Liver (tissue), 9 donors: ENCODE data around the gene SH3BP2. TPM values are rescaled to one million over a fixed set of nuclear protein-coding genes. Genes with fewer than 3 reads are reported as not detected.

Experiments
- DNase-seq: peaks from one replicate; pipeline ENCODE4 v3.0.0-alpha.2; 2017; ENCODE audit warnings: low spot score
- H3K27ac ChIP-seq, 2 donors: one replicate each; pipeline ENCODE4 v1.7.0; 2013; ENCODE audit warnings: inconsistent platforms in 2 of 2, low read length in 2 of 2, control low read depth in 1 of 2, low read depth in 1 of 2, mild to moderate bottlenecking in 1 of 2
- H3K27me3 ChIP-seq, 4 donors: one replicate each; pipeline versions ENCODE4 v1.6.1 to v1.7.0; 2013; ENCODE audit warnings: low read length in 3 of 4, inconsistent platforms in 1 of 4, mild to moderate bottlenecking in 1 of 4, moderate library complexity in 1 of 4; ENCODE audit not compliant: control insufficient read depth in 4 of 4, insufficient read depth in 4 of 4
- H3K36me3 ChIP-seq, 4 donors: one replicate each; pipeline versions ENCODE4 v1.6.1 to v1.7.0; 2013; ENCODE audit warnings: low read length in 3 of 4, mild to moderate bottlenecking in 3 of 4, low read depth in 1 of 4, moderate library complexity in 1 of 4; ENCODE audit not compliant: control insufficient read depth in 4 of 4, insufficient read depth in 3 of 4
- H3K4me1 ChIP-seq, 4 donors: one replicate each; pipeline versions ENCODE4 v1.6.1 to v1.7.0; 2013; ENCODE audit warnings: low read length in 3 of 4, mild to moderate bottlenecking in 3 of 4, moderate library complexity in 1 of 4; ENCODE audit not compliant: control insufficient read depth in 4 of 4, insufficient read depth in 4 of 4
- H3K4me3 ChIP-seq, 3 donors: one replicate each; pipeline versions ENCODE4 v1.6.1 to v1.7.0; 2013; ENCODE audit warnings: low read length in 3 of 3, control low read depth in 1 of 3, low read depth in 1 of 3, mild to moderate bottlenecking in 1 of 3
- H3K9ac ChIP-seq, 2 donors: one replicate each; pipeline ENCODE4 v1.7.0; 2013; ENCODE audit warnings: low read length in 2 of 2, mild to moderate bottlenecking in 2 of 2, moderate library complexity in 2 of 2, control low read depth in 1 of 2, low read depth in 1 of 2
- H3K9me3 ChIP-seq, 4 donors: one replicate each; pipeline versions ENCODE4 v1.6.1 to v1.7.0; 2013; ENCODE audit warnings: low read length in 3 of 4; ENCODE audit not compliant: control insufficient read depth in 4 of 4
- EGR1 ChIP-seq, 2 donors: IDR thresholded peaks; 2 replicates each; pipeline ENCODE4 v1.6.1; 2016 to 2018; ENCODE audit warnings: antibody characterized with exemption in 2 of 2, low read depth in 2 of 2
- FOXA1 ChIP-seq: IDR thresholded peaks from 2 replicates; pipeline ENCODE4 v1.6.1; 2016; ENCODE audit warnings: antibody characterized with exemption
- FOXA2 ChIP-seq: IDR thresholded peaks from 2 replicates; pipeline ENCODE4 v1.6.1; 2016; ENCODE audit warnings: antibody characterized with exemption
- GABPA ChIP-seq, 2 donors: IDR thresholded peaks in 1 of 2; conservative IDR thresholded peaks in 1 of 2; 2 replicates each; pipeline ENCODE4 v1.6.1; 2016; ENCODE audit warnings: antibody characterized with exemption in 2 of 2, mild to moderate bottlenecking in 1 of 2, moderate library complexity in 1 of 2
- HNF4A ChIP-seq, 2 donors: conservative IDR thresholded peaks; 2 replicates each; pipeline ENCODE4 v1.6.1; 2016; ENCODE audit warnings: antibody characterized with exemption in 2 of 2, mild to moderate bottlenecking in 2 of 2
- HNF4G ChIP-seq: IDR thresholded peaks from 2 replicates; pipeline ENCODE4 v1.6.1; 2016; ENCODE audit warnings: antibody characterized with exemption
- JUND ChIP-seq, 2 donors: IDR thresholded peaks; 2 replicates each; pipeline ENCODE4 v1.6.1; 2016; ENCODE audit warnings: antibody characterized with exemption in 2 of 2
- NR2F2 ChIP-seq: IDR thresholded peaks from 2 replicates; pipeline ENCODE4 v1.6.1; 2016; ENCODE audit warnings: antibody characterized with exemption
- RAD21 ChIP-seq, 2 donors: IDR thresholded peaks; 2 replicates each; pipeline ENCODE4 v1.6.1; 2016; ENCODE audit warnings: antibody characterized with exemption in 2 of 2, mild to moderate bottlenecking in 2 of 2
- RXRA ChIP-seq, 2 donors: IDR thresholded peaks; 2 replicates each; pipeline ENCODE4 v1.6.1; 2017 to 2018; ENCODE audit warnings: antibody characterized with exemption in 2 of 2, mild to moderate bottlenecking in 1 of 2
- SP1 ChIP-seq: IDR thresholded peaks from 2 replicates; pipeline ENCODE4 v1.6.1; 2018; ENCODE audit warnings: antibody characterized with exemption, mild to moderate bottlenecking
- TAF1 ChIP-seq: conservative IDR thresholded peaks from 2 replicates; pipeline ENCODE4 v1.6.1; 2016; ENCODE audit warnings: antibody characterized with exemption, mild to moderate bottlenecking
- WGBS: extraction: QIAGEN DNeasy Blood & Tissue Kit; methylation state at CpG from one replicate; pipeline ENCODE4 v1.1.7; 2013; 5-methylcytosine and 5-hydroxymethylcytosine counted together
- polyA plus RNA-seq, 2 donors: library from polyadenylated mRNA; stranded (reverse) in 1 of 2; unstranded in 1 of 2; fragments of 200-250 nt in 1 of 2; fragments of >200 nt in 1 of 2; fragmentation: Nextera tagmentation in 1 of 2; extraction: Ambion mirVana in 1 of 2; gene quantifications; one replicate each; pipeline versions ENCODE4 v1.2.1 to v1.2.3, GENCODE V29; 2013 to 2015
- total RNA-seq, 2 donors: library from RNA; depleted of rRNA; stranded (reverse); fragments of >200 nt; gene quantifications; one replicate each; pipeline ENCODE4 v1.2.3, GENCODE V29; 2014
- TF ChIP-seq, protein P1 (sequence below): IDR thresholded peaks from 2 replicates; pipeline ENCODE4 v1.6.1; 2016; ENCODE audit warnings: antibody characterized with exemption, mild to moderate bottlenecking
- TF ChIP-seq, protein P2 (sequence below): IDR thresholded peaks from 2 replicates; pipeline ENCODE4 v1.6.1; 2016; ENCODE audit warnings: antibody characterized with exemption
- TF ChIP-seq, protein P3 (sequence below): fragments of 150-350 bp; IDR thresholded peaks from 2 replicates; pipeline ENCODE4 v1.5.1; 2017; ENCODE audit warnings: improper control_type of control experiment, low read depth, low read length; ENCODE audit not compliant: missing input control
- TF ChIP-seq, protein P4 (sequence below): IDR thresholded peaks from 2 replicates; pipeline ENCODE4 v1.6.1; 2016; ENCODE audit warnings: antibody characterized with exemption
- donor health status: healthy.
- donor health status: healthy.
- donor health status: healthy.
- donor health status: healthy.
- donor health status: healthy.

Gene SH3BP2
- total and polyA plus RNA-seq, 4 donors: 17.9 to 80.2 (median 38.5) TPM

- no peak overlapping the region for H3K4me3 ChIP-seq
Measured at GRCh38 chr4:2792396-2792710, 532 bp upstream of the SH3BP2 start.

GRCh38 chr4:2793586-2794485 is 951 bp downstream of the SH3BP2 start:
- whole genome bisulfite sequencing: 5% methylated on average over 34 of the region's 34 CpGs
- Histone ChIP-seq H3K27me3 (no peaks in the 10 kb centered on the region), H3K36me3 (no peaks in the 10 kb centered on the region), H3K4me3 (peak overlapping the region; percentile 75 to 80 (median 79)), H3K9ac (peak overlapping the region; percentile 36 to 88), H3K4me1 (peaks cover 55 to 86% (median 77%) of the 10 kb centered on the region in 4 donors), H3K27ac (peak overlapping the region; percentile 90 to 96), H3K9me3 (no peaks in the 10 kb centered on the region)
- peak; percentile 67 for DNase-seq
- TF ChIP-seq FOXA1: no peak
- TF ChIP-seq, protein P1, sequence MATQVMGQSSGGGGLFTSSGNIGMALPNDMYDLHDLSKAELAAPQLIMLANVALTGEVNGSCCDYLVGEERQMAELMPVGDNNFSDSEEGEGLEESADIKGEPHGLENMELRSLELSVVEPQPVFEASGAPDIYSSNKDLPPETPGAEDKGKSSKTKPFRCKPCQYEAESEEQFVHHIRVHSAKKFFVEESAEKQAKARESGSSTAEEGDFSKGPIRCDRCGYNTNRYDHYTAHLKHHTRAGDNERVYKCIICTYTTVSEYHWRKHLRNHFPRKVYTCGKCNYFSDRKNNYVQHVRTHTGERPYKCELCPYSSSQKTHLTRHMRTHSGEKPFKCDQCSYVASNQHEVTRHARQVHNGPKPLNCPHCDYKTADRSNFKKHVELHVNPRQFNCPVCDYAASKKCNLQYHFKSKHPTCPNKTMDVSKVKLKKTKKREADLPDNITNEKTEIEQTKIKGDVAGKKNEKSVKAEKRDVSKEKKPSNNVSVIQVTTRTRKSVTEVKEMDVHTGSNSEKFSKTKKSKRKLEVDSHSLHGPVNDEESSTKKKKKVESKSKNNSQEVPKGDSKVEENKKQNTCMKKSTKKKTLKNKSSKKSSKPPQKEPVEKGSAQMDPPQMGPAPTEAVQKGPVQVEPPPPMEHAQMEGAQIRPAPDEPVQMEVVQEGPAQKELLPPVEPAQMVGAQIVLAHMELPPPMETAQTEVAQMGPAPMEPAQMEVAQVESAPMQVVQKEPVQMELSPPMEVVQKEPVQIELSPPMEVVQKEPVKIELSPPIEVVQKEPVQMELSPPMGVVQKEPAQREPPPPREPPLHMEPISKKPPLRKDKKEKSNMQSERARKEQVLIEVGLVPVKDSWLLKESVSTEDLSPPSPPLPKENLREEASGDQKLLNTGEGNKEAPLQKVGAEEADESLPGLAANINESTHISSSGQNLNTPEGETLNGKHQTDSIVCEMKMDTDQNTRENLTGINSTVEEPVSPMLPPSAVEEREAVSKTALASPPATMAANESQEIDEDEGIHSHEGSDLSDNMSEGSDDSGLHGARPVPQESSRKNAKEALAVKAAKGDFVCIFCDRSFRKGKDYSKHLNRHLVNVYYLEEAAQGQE: peak; percentile 76
- TF ChIP-seq JUND (IDR thresholded peaks at IDR 0.05): peak in 1 of 2 donors; percentile 50
- TF ChIP-seq, protein P2, sequence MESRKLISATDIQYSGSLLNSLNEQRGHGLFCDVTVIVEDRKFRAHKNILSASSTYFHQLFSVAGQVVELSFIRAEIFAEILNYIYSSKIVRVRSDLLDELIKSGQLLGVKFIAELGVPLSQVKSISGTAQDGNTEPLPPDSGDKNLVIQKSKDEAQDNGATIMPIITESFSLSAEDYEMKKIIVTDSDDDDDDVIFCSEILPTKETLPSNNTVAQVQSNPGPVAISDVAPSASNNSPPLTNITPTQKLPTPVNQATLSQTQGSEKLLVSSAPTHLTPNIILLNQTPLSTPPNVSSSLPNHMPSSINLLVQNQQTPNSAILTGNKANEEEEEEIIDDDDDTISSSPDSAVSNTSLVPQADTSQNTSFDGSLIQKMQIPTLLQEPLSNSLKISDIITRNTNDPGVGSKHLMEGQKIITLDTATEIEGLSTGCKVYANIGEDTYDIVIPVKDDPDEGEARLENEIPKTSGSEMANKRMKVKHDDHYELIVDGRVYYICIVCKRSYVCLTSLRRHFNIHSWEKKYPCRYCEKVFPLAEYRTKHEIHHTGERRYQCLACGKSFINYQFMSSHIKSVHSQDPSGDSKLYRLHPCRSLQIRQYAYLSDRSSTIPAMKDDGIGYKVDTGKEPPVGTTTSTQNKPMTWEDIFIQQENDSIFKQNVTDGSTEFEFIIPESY: no peak
- TF ChIP-seq FOXA2: no peak
- TF ChIP-seq TAF1: peak; percentile 76
- TF ChIP-seq HNF4A (conservative IDR thresholded peaks at IDR 0.05): peak; percentile 62 to 79
- no peak for TF ChIP-seq GABPA (IDR thresholded peaks at IDR 0.05 in 1 of 2, conservative IDR thresholded peaks at IDR 0.05 in 1 of 2)
- TF ChIP-seq HNF4G: no peak
- TF ChIP-seq EGR1 (IDR thresholded peaks at IDR 0.05; ENCODE audit: low read depth in 2 of 2): no peak
- peak; percentile 6 for TF ChIP-seq NR2F2
- TF ChIP-seq RXRA (IDR thresholded peaks at IDR 0.05): peak; percentile 77 to 86
- TF ChIP-seq, protein P3, sequence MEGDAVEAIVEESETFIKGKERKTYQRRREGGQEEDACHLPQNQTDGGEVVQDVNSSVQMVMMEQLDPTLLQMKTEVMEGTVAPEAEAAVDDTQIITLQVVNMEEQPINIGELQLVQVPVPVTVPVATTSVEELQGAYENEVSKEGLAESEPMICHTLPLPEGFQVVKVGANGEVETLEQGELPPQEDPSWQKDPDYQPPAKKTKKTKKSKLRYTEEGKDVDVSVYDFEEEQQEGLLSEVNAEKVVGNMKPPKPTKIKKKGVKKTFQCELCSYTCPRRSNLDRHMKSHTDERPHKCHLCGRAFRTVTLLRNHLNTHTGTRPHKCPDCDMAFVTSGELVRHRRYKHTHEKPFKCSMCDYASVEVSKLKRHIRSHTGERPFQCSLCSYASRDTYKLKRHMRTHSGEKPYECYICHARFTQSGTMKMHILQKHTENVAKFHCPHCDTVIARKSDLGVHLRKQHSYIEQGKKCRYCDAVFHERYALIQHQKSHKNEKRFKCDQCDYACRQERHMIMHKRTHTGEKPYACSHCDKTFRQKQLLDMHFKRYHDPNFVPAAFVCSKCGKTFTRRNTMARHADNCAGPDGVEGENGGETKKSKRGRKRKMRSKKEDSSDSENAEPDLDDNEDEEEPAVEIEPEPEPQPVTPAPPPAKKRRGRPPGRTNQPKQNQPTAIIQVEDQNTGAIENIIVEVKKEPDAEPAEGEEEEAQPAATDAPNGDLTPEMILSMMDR: no peak
- TF ChIP-seq, protein P4, sequence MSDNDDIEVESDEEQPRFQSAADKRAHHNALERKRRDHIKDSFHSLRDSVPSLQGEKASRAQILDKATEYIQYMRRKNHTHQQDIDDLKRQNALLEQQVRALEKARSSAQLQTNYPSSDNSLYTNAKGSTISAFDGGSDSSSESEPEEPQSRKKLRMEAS: peak; percentile 73
- TF ChIP-seq RAD21 (IDR thresholded peaks at IDR 0.05): peak; percentile 22 to 24
- peak; percentile 83 for TF ChIP-seq SP1

More at GRCh38 chr4:2792396-2792710, 532 bp upstream of the SH3BP2 start:
- Histone ChIP-seq H3K4me1 (peaks cover 54 to 83% (median 69%) of the 10 kb centered on the region in 4 donors), H3K27me3 (no peaks in the 10 kb centered on the region), H3K36me3 (no peaks in the 10 kb centered on the region), H3K9ac (peak overlapping the region in 1 of 2 donors; percentile 5), H3K9me3 (no peaks in the 10 kb centered on the region), H3K27ac (peak overlapping the region; percentile 84 to 90)
- TF ChIP-seq RXRA (IDR thresholded peaks at IDR 0.05): no peak
- TF ChIP-seq, protein P1: no peak
- TF ChIP-seq HNF4A (conservative IDR thresholded peaks at IDR 0.05): no peak
- TF ChIP-seq HNF4G: no peak
- no peak for TF ChIP-seq SP1
- TF ChIP-seq NR2F2: no peak
- no peak for TF ChIP-seq TAF1
- WGBS: 43% methylated on average over 8 of the region's 8 CpGs
- no peak for DNase-seq
